ENCODE results near the gene YPEL5.

YPEL5 gene

GRCh38 chr2:30136764-30137444, 9.9 kb upstream of the YPEL5 start:
- H3K4me1 ChIP-seq (ENCODE audit: insufficient read depth, low read length, poor library complexity, severe bottlenecking) = no peaks in the 10 kb centered on the region
- no peaks in the 10 kb centered on the region for H3K36me3 ChIP-seq (ENCODE audit: insufficient read depth, low read length)
- no peaks in the 10 kb centered on the region for H3F3A ChIP-seq (ENCODE audit: low read depth)
- no peaks in the 10 kb centered on the region for H3K79me2 ChIP-seq (ENCODE audit: insufficient read depth, low read length)
- no peaks in the 10 kb centered on the region for H4K20me1 ChIP-seq (ENCODE audit: insufficient read depth, low read length, poor library complexity, severe bottlenecking)
- TF ChIP-seq CTCF (conservative IDR thresholded peaks at IDR 0.05; ENCODE audit: low read length) (no peak), EZH2phosphoT487 (IDR thresholded peaks at IDR 0.05; ENCODE audit: borderline replicate concordance) (no peak)
- H3K9me2 ChIP-seq (replicated peaks; ENCODE audit: low read depth, low read length) = no peaks in the 10 kb centered on the region
- H3K4me2 ChIP-seq (ENCODE audit: low read depth, low read length, poor library complexity, severe bottlenecking) = no peak overlapping the region
- H3K4me3 ChIP-seq (ENCODE audit: low read length, poor library complexity, severe bottlenecking) = no peak overlapping the region
- H3K9me3 ChIP-seq (ENCODE audit: insufficient read depth, low read depth, low read length) = no peaks in the 10 kb centered on the region
- H2AFZ ChIP-seq (ENCODE audit: low read length) = no peak overlapping the region
- no peaks in the 10 kb centered on the region for H3K27me3 ChIP-seq (ENCODE audit: insufficient read depth, low read length, poor library complexity, severe bottlenecking)
- no peak overlapping the region for H3K9ac ChIP-seq (ENCODE audit: low read depth, low read length, poor library complexity, severe bottlenecking)

DNA sequence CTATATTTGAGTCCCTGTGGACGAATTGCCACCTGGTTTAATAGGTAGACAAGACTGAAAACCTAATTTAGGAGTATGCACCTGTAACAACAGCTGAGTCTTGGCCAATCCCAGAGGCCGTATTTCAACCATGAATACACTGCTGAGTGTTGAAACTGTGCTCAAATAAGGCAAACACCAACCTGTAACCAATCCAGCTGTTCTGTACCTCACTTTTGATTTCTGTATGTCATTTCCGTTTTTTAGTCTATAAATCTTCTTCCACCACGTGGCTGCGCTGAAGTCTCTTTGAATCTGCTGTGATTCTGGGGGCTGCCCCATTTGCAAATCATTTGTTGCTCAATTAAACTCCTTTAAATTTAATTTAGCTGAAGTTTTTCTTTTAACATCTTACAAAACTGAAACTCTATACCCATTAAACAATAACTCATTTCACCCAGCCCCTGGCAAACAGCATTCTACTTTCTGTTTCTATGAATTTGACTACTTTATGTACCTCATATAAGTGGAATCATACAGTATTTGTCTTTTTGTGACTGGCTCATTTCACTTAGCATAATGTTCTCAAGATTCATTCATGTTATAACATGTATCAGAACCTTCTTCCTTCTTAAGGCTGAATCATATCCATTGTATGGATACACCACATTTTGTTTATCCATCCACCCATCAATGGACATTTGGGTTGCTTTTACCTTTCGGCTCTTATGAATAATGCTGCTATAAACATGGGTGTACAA, 7.5 kb upstream of the YPEL5 start:
- no peaks in the 10 kb centered on the region for H3K27me3 ChIP-seq (ENCODE audit: insufficient read depth, low read length, poor library complexity, severe bottlenecking)
- no peak overlapping the region for H2AFZ ChIP-seq (ENCODE audit: low read length)
- TF ChIP-seq CTCF (conservative IDR thresholded peaks at IDR 0.05; ENCODE audit: low read length) (no peak), EZH2phosphoT487 (IDR thresholded peaks at IDR 0.05; ENCODE audit: borderline replicate concordance) (no peak)
- H3K36me3 ChIP-seq (ENCODE audit: insufficient read depth, low read length) = no peaks in the 10 kb centered on the region
- no peak overlapping the region for H3K4me3 ChIP-seq (ENCODE audit: low read length, poor library complexity, severe bottlenecking)
- H3K9ac ChIP-seq (ENCODE audit: low read depth, low read length, poor library complexity, severe bottlenecking) = no peak overlapping the region
- H3K4me2 ChIP-seq (ENCODE audit: low read depth, low read length, poor library complexity, severe bottlenecking) = no peak overlapping the region
- H3K9me3 ChIP-seq (ENCODE audit: insufficient read depth, low read depth, low read length) = no peaks in the 10 kb centered on the region
- H3F3A ChIP-seq (ENCODE audit: low read depth) = no peaks in the 10 kb centered on the region
- no peaks in the 10 kb centered on the region for H4K20me1 ChIP-seq (ENCODE audit: insufficient read depth, low read length, poor library complexity, severe bottlenecking)
- no peaks in the 10 kb centered on the region for H3K9me2 ChIP-seq (replicated peaks; ENCODE audit: low read depth, low read length)
- no peaks in the 10 kb centered on the region for H3K79me2 ChIP-seq (ENCODE audit: insufficient read depth, low read length)
- no peaks in the 10 kb centered on the region for H3K4me1 ChIP-seq (ENCODE audit: insufficient read depth, low read length, poor library complexity, severe bottlenecking)

DNA sequence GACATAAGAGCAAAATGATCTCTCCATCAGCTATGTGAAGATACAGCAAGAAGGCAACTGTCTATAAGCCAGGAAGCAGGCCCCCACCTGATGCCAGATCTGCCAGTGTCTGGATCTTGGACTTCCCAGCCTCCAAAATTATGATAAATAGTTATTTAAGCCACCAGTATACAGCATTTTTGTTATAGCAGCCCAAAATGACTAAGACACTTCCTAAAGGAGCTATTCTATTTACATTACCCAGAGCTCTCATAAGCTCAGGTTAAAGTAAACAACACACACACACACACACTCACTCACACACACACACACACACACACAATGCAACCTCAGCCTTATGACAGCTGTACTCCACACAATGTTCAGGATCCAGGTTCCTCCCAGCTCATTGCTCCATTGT, 5.7 kb upstream of the YPEL5 start:
- TF ChIP-seq EZH2phosphoT487 (IDR thresholded peaks at IDR 0.05; ENCODE audit: borderline replicate concordance) (no peak), CTCF (conservative IDR thresholded peaks at IDR 0.05; ENCODE audit: low read length) (no peak)

More for the DNA sequence above, 5.7 kb upstream of the YPEL5 start:
- Histone ChIP-seq H3F3A (ENCODE audit: low read depth) (no peaks in the 10 kb centered on the region), H4K20me1 (ENCODE audit: insufficient read depth, low read length, poor library complexity, severe bottlenecking) (no peaks in the 10 kb centered on the region), H3K79me2 (ENCODE audit: insufficient read depth, low read length) (no peaks in the 10 kb centered on the region), H3K9me3 (ENCODE audit: insufficient read depth, low read depth, low read length) (no peaks in the 10 kb centered on the region), H3K4me3 (ENCODE audit: low read length, poor library complexity, severe bottlenecking) (no peak overlapping the region), H2AFZ (ENCODE audit: low read length) (no peak overlapping the region), H3K9me2 (replicated peaks; ENCODE audit: low read depth, low read length) (no peaks in the 10 kb centered on the region), H3K36me3 (ENCODE audit: insufficient read depth, low read length) (no peaks in the 10 kb centered on the region), H3K4me1 (ENCODE audit: insufficient read depth, low read length, poor library complexity, severe bottlenecking) (no peaks in the 10 kb centered on the region), H3K27me3 (ENCODE audit: insufficient read depth, low read length, poor library complexity, severe bottlenecking) (no peaks in the 10 kb centered on the region), H3K4me2 (ENCODE audit: low read depth, low read length, poor library complexity, severe bottlenecking) (no peak overlapping the region), H3K9ac (ENCODE audit: low read depth, low read length, poor library complexity, severe bottlenecking) (no peak overlapping the region)

Data from Loucy (cell line).